Ishikawa (cell line): ENCODE results near the gene MRPL53.

Experiments
- CEBPB ChIP-seq: IDR thresholded peaks from 2 replicates; pipeline ENCODE4 v1.6.1; 2012
- CREB1 ChIP-seq: IDR thresholded peaks from 2 replicates; pipeline ENCODE4 v1.6.1; 2012; ENCODE audit warnings: low read depth
- EGR1 ChIP-seq: IDR thresholded peaks from 2 replicates; pipeline ENCODE4 v1.6.1; 2012
- EP300 ChIP-seq: IDR thresholded peaks from 2 replicates; pipeline ENCODE4 v1.6.1; 2012; ENCODE audit warnings: borderline replicate concordance
- FOXM1 ChIP-seq: IDR thresholded peaks from 2 replicates; pipeline ENCODE4 v1.6.1; 2012; ENCODE audit warnings: low read depth, borderline replicate concordance
- MAX ChIP-seq: IDR thresholded peaks from 2 replicates; pipeline ENCODE4 v1.6.1; 2012
- NFIC ChIP-seq: IDR thresholded peaks from 2 replicates; pipeline ENCODE4 v1.6.1; 2012
- RAD21 ChIP-seq: IDR thresholded peaks from 2 replicates; pipeline ENCODE4 v1.6.1; 2012; ENCODE audit warnings: low read depth
- REST ChIP-seq: IDR thresholded peaks from 2 replicates; pipeline ENCODE4 v1.6.1; 2012; ENCODE audit warnings: low read depth, mild to moderate bottlenecking
- TAF1 ChIP-seq: IDR thresholded peaks from 2 replicates; pipeline ENCODE4 v1.6.1; 2012; ENCODE audit warnings: low read depth, mild to moderate bottlenecking
- TCF12 ChIP-seq: IDR thresholded peaks from 2 replicates; pipeline ENCODE4 v1.6.1; 2012; ENCODE audit warnings: low read depth
- TEAD4 ChIP-seq: IDR thresholded peaks from 2 replicates; pipeline ENCODE4 v1.6.1; 2012
- USF1 ChIP-seq: IDR thresholded peaks from 2 replicates; pipeline ENCODE4 v1.6.1; 2012
- YY1 ChIP-seq: IDR thresholded peaks from 2 replicates; pipeline ENCODE4 v1.6.1; 2012; ENCODE audit warnings: low read depth
- ZBTB7A ChIP-seq: IDR thresholded peaks from 2 replicates; pipeline ENCODE4 v1.6.1; 2012; ENCODE audit warnings: low read depth

MRPL53 gene

GRCh38 chr2:74424139-74424992 is 48.1 kb downstream of the MRPL53 start:
- TF ChIP-seq MAX, result no peak
- no peak for TF ChIP-seq NFIC
- TF ChIP-seq TCF12, result no peak
- no peak; the same call in 1 of the 2 replicates for TF ChIP-seq TEAD4

- TF ChIP-seq EP300 (no peak), FOXM1 (no peak), NFIC (no peak), ZBTB7A (no peak), CREB1 (no peak), TEAD4 (no peak), RAD21 (no peak), USF1 (no peak), YY1 (no peak), CEBPB (no peak), TAF1 (no peak), TCF12 (no peak), MAX (no peak), EGR1 (no peak), REST (no peak)
Measured at GRCh38 chr2:74423231-74424095, 49.0 kb downstream of the MRPL53 start.
